ENCODE data around the gene KRI1. TPM values are rescaled to one million over a fixed set of nuclear protein-coding genes. Genes with fewer than 3 reads are reported as not detected.

KRI1 gene
- total RNA-seq, 1 donor from 2014 or later = 25.2 TPM

DNA sequence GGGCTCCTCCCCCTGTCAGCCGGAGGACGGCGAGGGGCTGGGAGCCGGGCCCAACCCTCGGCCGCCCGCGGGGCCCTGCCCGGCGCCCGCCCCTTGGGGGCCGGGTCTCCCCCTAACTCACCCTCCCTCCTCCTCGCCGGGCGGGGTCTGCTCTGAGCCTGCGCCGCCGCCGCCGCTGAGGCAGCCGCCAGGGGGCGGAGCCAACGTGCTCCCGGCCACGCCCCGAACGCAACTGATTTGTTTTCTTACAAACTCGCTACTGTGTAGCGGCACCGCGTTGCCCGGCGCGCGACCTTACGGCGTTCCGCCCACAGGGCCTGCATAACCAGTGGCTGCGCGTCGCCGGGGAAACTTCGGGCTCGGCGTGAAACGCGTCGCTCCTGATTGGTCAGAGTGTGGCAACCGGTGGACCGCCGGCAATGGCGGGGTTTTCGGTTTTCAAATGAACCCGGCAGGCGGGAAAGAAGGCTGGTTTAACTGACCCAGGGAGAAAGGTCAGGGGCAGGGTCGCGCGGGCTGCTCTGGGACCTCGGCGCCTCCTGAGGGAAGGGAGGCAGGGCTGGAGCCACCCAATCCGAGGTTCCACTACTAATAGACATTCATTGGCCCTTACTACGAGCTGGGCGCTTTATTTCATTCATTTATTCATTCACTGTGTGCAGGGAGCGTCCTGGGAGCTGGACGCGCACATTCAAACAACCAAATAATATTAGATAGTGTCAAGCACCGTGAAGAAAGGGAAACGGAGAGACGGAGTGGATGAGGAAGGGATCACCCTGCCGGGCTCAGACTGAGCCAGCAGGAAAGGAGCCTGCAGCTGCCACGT is 3.2 kb upstream of the KRI1 start, which contains the start of gene CDKN2D:
Gene CDKN2D, minus strand, starts transcription at position 154 of the 826 bp plus-strand sequence. CDS start 326 bp downstream, outside the sequence.
- intact Hi-C loops (cut with DNase I) = no loop called here
- Histone ChIP-seq H3K4me1 (peaks cover 33% of the 10 kb centered on the region), H3K27me3 (ENCODE audit: low read depth) (no peaks in the 10 kb centered on the region), H3K27ac (peak within 1 kb of the TSS; percentile 82), H3K4me3 (peak within 1 kb of the TSS; percentile 89), H3K36me3 (no peaks in the 10 kb centered on the region), H3K9me3 (no peaks in the 10 kb centered on the region)
- TF ChIP-seq, protein P1, sequence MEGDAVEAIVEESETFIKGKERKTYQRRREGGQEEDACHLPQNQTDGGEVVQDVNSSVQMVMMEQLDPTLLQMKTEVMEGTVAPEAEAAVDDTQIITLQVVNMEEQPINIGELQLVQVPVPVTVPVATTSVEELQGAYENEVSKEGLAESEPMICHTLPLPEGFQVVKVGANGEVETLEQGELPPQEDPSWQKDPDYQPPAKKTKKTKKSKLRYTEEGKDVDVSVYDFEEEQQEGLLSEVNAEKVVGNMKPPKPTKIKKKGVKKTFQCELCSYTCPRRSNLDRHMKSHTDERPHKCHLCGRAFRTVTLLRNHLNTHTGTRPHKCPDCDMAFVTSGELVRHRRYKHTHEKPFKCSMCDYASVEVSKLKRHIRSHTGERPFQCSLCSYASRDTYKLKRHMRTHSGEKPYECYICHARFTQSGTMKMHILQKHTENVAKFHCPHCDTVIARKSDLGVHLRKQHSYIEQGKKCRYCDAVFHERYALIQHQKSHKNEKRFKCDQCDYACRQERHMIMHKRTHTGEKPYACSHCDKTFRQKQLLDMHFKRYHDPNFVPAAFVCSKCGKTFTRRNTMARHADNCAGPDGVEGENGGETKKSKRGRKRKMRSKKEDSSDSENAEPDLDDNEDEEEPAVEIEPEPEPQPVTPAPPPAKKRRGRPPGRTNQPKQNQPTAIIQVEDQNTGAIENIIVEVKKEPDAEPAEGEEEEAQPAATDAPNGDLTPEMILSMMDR (IDR thresholded peaks at IDR 0.05) = peak; percentile 35
- DNase-seq (peak; percentile 100), ATAC-seq (peak; percentile 88 to 94)

DNA sequence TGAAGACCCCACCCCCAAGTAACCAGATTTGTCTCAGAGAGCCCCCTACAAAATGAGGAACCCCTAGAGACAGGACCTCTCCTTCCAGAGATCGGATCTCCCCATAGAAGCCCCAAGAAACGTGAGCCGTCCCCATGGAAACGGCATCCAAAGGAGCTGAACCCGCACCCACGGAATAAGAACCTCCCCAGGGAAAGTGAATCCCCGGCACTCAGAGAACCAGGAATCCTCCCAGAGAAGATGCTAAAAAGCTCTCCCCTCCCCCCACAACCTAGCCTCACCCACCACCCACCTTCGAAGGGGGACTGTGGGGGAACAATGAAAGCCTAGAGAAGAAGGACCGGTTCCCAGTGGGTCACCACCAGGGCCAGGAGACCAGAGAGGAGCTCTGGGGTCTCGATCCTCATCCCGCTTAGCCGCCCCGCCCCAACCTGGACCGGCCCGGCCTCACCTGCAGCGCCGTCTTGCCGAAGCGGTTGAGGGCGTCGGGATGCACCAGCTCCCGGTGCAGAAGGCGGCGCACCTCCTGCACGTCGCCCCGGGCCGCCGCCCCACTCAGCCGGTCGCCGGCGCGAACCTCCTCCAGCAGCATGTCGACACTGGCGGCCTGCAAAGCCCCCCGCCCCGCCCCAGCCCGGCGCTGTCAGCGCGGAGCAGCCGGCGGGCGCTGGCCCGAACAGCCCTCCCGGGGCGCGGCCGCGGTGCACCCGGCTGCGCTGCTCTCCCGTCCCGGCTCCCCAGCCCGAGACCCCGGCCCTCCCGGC is 2.4 kb upstream of the KRI1 start:
- H3K36me3 ChIP-seq = no peaks in the 10 kb centered on the region
- TF ChIP-seq, protein P1 (IDR thresholded peaks at IDR 0.05) = no peak
- no peaks in the 10 kb centered on the region for H3K9me3 ChIP-seq
- peaks cover 33% of the 10 kb centered on the region for H3K4me1 ChIP-seq
- intact Hi-C loops (cut with DNase I) = no loop called here
- peak overlapping the region; percentile 89 for H3K4me3 ChIP-seq
- DNase-seq (peak; percentile 73), ATAC-seq (peak in 1 of 2 donors; percentile 0)
- H3K27me3 ChIP-seq (ENCODE audit: low read depth) = no peaks in the 10 kb centered on the region
- peak overlapping the region; percentile 82 for H3K27ac ChIP-seq

DNA sequence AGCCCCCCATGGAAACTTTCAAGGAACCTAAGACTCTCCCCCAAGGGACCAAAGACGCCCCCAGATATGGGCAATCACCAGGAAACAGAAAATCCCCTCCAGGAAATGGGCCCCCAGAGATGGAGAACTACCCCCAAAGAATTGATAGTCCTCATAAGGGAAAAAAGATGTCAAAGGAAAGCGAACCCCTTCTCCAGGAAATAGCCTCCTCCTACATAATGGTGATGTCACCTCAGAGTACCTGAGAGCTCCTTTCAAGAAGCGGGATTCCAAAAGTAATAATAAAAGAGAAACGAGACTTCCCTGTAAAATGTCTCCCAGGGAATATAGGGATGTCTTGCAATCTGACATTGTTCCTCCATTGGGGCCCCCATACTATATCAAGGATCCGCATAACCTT is 1.8 kb upstream of the KRI1 start:
- ATAC-seq (no peak), DNase-seq (no peak)
- Histone ChIP-seq H3K9me3 (no peaks in the 10 kb centered on the region), H3K27ac (peak overlapping the region; percentile 82), H3K27me3 (ENCODE audit: low read depth) (no peaks in the 10 kb centered on the region), H3K4me1 (peaks cover 33% of the 10 kb centered on the region), H3K4me3 (peak overlapping the region; percentile 89), H3K36me3 (peaks cover 2% of the 10 kb centered on the region)
- intact Hi-C loops (cut with DNase I) = no loop called here
- TF ChIP-seq, protein P1 (IDR thresholded peaks at IDR 0.05) = no peak

DNA sequence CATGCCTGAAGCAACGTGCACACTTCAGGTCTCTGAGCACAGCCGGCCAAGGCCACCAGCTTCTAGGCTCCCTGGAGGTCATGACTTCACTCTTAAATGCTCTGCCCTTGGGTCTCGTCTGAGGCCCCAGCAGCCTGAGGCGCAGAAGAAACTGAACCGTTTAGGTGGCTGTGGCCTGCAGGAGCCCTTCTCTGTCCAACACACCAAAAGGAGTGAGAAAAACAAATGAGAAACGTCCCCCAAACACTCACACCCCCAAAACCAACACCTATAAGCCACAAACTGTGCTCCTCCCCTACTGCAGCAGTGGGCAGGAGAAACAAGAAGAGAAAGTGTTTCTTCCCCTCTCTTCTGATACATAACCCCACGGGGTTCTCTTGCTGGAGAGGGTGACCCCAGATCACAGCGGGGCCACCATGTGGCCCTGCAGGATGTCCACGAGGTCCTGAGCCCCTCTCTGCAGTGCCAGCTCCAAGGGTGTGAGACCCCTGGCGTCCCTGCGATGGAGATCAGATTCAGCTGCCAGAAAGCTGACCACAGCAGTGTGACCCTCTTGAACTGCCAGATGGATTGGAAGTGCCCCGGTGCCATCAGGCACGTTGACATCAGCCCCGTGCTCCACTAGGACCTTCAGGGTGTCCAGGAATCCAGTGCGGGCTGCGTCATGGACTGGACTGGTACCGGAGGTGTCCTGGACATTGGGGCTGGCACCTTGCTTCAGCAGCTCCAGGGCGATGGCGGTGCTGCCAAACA is 1.0 kb upstream of the KRI1 start:
- Histone ChIP-seq H3K4me3 (peak overlapping the region; percentile 89), H3K4me1 (peaks cover 33% of the 10 kb centered on the region), H3K9me3 (no peaks in the 10 kb centered on the region), H3K27ac (peak overlapping the region; percentile 87), H3K36me3 (peaks cover 9% of the 10 kb centered on the region), H3K27me3 (ENCODE audit: low read depth) (no peaks in the 10 kb centered on the region)
- ATAC-seq (no peak), DNase-seq (no peak)
- intact Hi-C loops (cut with DNase I) = no loop called here
- TF ChIP-seq, protein P1 (IDR thresholded peaks at IDR 0.05) = no peak

DNA sequence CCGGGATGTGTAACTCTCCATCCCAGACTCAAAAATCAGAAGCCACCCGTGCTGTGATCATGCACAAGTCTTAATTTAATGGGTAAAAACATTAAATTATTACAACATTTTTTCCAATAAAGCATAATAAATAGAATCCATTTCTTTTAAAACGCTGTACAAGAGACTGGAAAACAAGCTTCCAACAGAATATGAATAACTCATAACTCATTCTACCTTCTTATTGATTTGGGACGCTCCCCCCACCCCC is 523 bp upstream of the KRI1 start:
- TF ChIP-seq, protein P1 (IDR thresholded peaks at IDR 0.05) = no peak
- ATAC-seq (no peak), DNase-seq (no peak)
- peak overlapping the region; percentile 87 for H3K27ac ChIP-seq
- H3K4me1 ChIP-seq = peaks cover 33% of the 10 kb centered on the region
- H3K36me3 ChIP-seq = peaks cover 12% of the 10 kb centered on the region
- peak overlapping the region; percentile 89 for H3K4me3 ChIP-seq
- intact Hi-C loops (cut with DNase I) = no loop called here
- H3K9me3 ChIP-seq = no peaks in the 10 kb centered on the region
- H3K27me3 ChIP-seq (ENCODE audit: low read depth) = no peaks in the 10 kb centered on the region

Data from lower lobe of right lung (tissue), 2 donors.